ENCODE results near the gene NDE1. TPM values are rescaled to one million over a fixed set of nuclear protein-coding genes. Genes with fewer than 3 reads are reported as not detected.

Gene NDE1
- total and polyA plus RNA-seq, 2 donors (not counting 1 experiment from before 2014, with no cell fraction given) = 23.8 to 24.0 TPM

DNA sequence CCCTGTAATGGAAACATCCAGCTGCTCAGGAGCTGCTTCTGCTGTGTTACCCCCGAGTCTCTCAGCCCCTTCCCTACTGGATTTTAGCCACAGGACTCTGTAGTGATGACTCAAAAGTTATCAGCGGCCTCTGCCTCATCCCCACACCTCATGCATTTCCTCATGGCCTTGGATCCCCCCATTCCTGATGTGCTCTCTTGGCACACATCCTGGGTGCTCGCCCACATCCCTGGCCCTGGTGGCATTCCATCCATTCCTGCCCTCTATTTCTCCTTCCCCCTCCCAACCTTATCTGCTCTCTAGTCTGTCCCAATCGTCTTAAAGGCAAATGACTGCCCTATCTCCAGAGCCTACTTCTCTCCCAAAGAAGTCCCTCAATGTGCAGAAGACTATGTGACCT, 31.7 kb upstream of the NDE1 start:
- no peaks in the 10 kb centered on the region for H4K20me1 ChIP-seq (ENCODE audit: control insufficient read depth, extremely low read depth, insufficient read depth, low read length)
- peaks cover 6% of the 10 kb centered on the region for H3K36me3 ChIP-seq (ENCODE audit: control insufficient read depth, insufficient read depth, low read length)
- no peaks in the 10 kb centered on the region for H3K9me3 ChIP-seq (ENCODE audit: control insufficient read depth, insufficient read depth, low read depth, low read length)
- no peak overlapping the region for H3K9ac ChIP-seq (ENCODE audit: insufficient read depth, low read length)
- H3K4me3 ChIP-seq (replicated peaks in 1 of 4; ENCODE audit: control extremely low read depth in 1 of 4, insufficient read depth in 1 of 4, low read depth in 3 of 4, low read length in 4 of 4) = no peak overlapping the region
- H3K79me2 ChIP-seq (ENCODE audit: control insufficient read depth, insufficient read depth, low read length) = no peaks in the 10 kb centered on the region
- TF ChIP-seq, protein P1, sequence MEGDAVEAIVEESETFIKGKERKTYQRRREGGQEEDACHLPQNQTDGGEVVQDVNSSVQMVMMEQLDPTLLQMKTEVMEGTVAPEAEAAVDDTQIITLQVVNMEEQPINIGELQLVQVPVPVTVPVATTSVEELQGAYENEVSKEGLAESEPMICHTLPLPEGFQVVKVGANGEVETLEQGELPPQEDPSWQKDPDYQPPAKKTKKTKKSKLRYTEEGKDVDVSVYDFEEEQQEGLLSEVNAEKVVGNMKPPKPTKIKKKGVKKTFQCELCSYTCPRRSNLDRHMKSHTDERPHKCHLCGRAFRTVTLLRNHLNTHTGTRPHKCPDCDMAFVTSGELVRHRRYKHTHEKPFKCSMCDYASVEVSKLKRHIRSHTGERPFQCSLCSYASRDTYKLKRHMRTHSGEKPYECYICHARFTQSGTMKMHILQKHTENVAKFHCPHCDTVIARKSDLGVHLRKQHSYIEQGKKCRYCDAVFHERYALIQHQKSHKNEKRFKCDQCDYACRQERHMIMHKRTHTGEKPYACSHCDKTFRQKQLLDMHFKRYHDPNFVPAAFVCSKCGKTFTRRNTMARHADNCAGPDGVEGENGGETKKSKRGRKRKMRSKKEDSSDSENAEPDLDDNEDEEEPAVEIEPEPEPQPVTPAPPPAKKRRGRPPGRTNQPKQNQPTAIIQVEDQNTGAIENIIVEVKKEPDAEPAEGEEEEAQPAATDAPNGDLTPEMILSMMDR (conservative IDR thresholded peaks at IDR 0.05 in 1 of 2, IDR thresholded peaks at IDR 0.05 in 1 of 2; ENCODE audit: low read depth in 1 of 2, low read length in 2 of 2) = no peak
- TF ChIP-seq EZH2 (IDR thresholded peaks at IDR 0.05; ENCODE audit: low read length, missing control alignments) = no peak
- no peaks in the 10 kb centered on the region for H3K27me3 ChIP-seq (ENCODE audit: control insufficient read depth, insufficient read depth, low read length)
- H2AFZ ChIP-seq (ENCODE audit: low read length) = no peak overlapping the region
- peaks cover 3% of the 10 kb centered on the region for H3K4me1 ChIP-seq (ENCODE audit: control insufficient read depth, extremely low read depth, insufficient read depth, low read length)
- H3K27ac ChIP-seq (ENCODE audit: insufficient read depth, low read length) = no peak overlapping the region
- H3K4me2 ChIP-seq (ENCODE audit: extremely low read depth, insufficient read depth, low read length) = no peak overlapping the region
- DNase-seq (ENCODE audit: low read depth in 2 of 2) = peak; percentile 14 to 90

DNA sequence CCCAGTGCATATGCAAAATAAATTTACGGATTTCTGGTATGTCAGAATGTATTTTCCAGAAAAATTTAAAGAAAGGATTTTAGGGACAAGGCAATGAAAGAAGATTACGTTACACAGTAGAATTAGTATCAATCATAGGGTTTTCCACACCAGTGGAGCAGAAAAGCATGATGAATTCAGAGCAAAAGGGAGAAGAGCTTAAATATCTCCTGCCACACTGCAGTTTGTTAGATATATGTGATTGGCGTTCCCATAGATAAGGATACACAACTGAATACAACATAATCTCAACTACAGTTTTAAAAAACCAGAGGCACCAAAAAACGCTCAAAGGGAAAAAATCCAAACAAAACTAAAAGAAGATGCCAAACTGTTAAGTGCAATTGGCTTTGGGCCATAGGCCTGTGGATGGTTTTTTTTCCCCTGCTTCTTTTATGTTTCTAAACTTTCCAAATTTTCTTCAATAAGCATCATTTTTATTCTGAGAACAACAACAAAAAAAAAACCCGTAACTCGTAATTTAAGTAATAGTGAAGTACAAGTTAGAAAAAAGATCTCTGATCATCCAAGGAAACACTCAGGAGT, 29.3 kb upstream of the NDE1 start:
- no peak overlapping the region for H3K4me3 ChIP-seq (replicated peaks in 1 of 4; ENCODE audit: control extremely low read depth in 1 of 4, insufficient read depth in 1 of 4, low read depth in 3 of 4, low read length in 4 of 4)
- H3K4me2 ChIP-seq (ENCODE audit: extremely low read depth, insufficient read depth, low read length) = no peak overlapping the region
- H2AFZ ChIP-seq (ENCODE audit: low read length) = no peak overlapping the region
- no peaks in the 10 kb centered on the region for H3K9me3 ChIP-seq (ENCODE audit: control insufficient read depth, insufficient read depth, low read depth, low read length)
- TF ChIP-seq, protein P1 (conservative IDR thresholded peaks at IDR 0.05 in 1 of 2, IDR thresholded peaks at IDR 0.05 in 1 of 2; ENCODE audit: low read depth in 1 of 2, low read length in 2 of 2) = no peak
- TF ChIP-seq EZH2 (IDR thresholded peaks at IDR 0.05; ENCODE audit: low read length, missing control alignments) = no peak
- peak in 1 of 2 donors; percentile 39 for DNase-seq (ENCODE audit: low read depth in 2 of 2)
- H4K20me1 ChIP-seq (ENCODE audit: control insufficient read depth, extremely low read depth, insufficient read depth, low read length) = no peaks in the 10 kb centered on the region
- no peaks in the 10 kb centered on the region for H3K79me2 ChIP-seq (ENCODE audit: control insufficient read depth, insufficient read depth, low read length)
- no peak overlapping the region for H3K9ac ChIP-seq (ENCODE audit: insufficient read depth, low read length)
- H3K27me3 ChIP-seq (ENCODE audit: control insufficient read depth, insufficient read depth, low read length) = no peaks in the 10 kb centered on the region
- H3K36me3 ChIP-seq (ENCODE audit: control insufficient read depth, insufficient read depth, low read length) = peaks cover 16% of the 10 kb centered on the region
- peaks cover 3% of the 10 kb centered on the region for H3K4me1 ChIP-seq (ENCODE audit: control insufficient read depth, extremely low read depth, insufficient read depth, low read length)
- H3K27ac ChIP-seq (ENCODE audit: insufficient read depth, low read length) = no peak overlapping the region

DNA sequence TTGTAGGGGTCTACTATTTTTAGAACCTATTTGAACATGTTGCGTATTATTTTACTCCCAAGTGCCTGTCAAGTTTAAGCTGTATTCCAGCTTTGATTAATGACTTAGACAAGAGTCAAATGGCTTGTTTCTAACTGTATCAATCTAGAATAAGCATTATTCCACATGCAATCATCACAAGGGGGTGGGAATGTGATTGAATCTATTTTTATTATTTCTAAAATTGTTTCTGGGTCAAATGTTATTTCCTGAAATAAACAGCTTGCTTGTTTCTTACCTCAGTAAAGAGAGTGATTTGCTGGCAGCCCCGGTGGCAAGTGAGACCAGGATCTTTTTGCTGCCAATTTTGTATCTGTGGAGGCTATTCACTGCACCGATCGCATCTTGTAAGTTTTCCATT, 28.6 kb upstream of the NDE1 start:
- no peaks in the 10 kb centered on the region for H3K9me3 ChIP-seq (ENCODE audit: control insufficient read depth, insufficient read depth, low read depth, low read length)
- peaks cover 16% of the 10 kb centered on the region for H3K36me3 ChIP-seq (ENCODE audit: control insufficient read depth, insufficient read depth, low read length)
- H3K79me2 ChIP-seq (ENCODE audit: control insufficient read depth, insufficient read depth, low read length) = no peaks in the 10 kb centered on the region
- no peak for DNase-seq (ENCODE audit: low read depth in 2 of 2)
- H3K4me1 ChIP-seq (ENCODE audit: control insufficient read depth, extremely low read depth, insufficient read depth, low read length) = peaks cover 3% of the 10 kb centered on the region
- no peak overlapping the region for H3K9ac ChIP-seq (ENCODE audit: insufficient read depth, low read length)
- TF ChIP-seq, protein P1 (conservative IDR thresholded peaks at IDR 0.05 in 1 of 2, IDR thresholded peaks at IDR 0.05 in 1 of 2; ENCODE audit: low read depth in 1 of 2, low read length in 2 of 2) = no peak
- TF ChIP-seq EZH2 (IDR thresholded peaks at IDR 0.05; ENCODE audit: low read length, missing control alignments) = no peak
- no peak overlapping the region for H2AFZ ChIP-seq (ENCODE audit: low read length)
- H3K27ac ChIP-seq (ENCODE audit: insufficient read depth, low read length) = no peak overlapping the region
- no peak overlapping the region for H3K4me3 ChIP-seq (replicated peaks in 1 of 4; ENCODE audit: control extremely low read depth in 1 of 4, insufficient read depth in 1 of 4, low read depth in 3 of 4, low read length in 4 of 4)
- no peaks in the 10 kb centered on the region for H4K20me1 ChIP-seq (ENCODE audit: control insufficient read depth, extremely low read depth, insufficient read depth, low read length)
- no peak overlapping the region for H3K4me2 ChIP-seq (ENCODE audit: extremely low read depth, insufficient read depth, low read length)
- H3K27me3 ChIP-seq (ENCODE audit: control insufficient read depth, insufficient read depth, low read length) = no peaks in the 10 kb centered on the region

Measured in fibroblast of lung (primary cell).